HG02571 (cell line): ENCODE results near the gene GPN3.
"Not testable (repeated sequence)": the region's sequence is repeated elsewhere in the genome, so short reads cannot be mapped to it uniquely, and the experiment has no call there.

Experiments
- ATAC-seq: cut with Tn5 transposase; IDR thresholded peaks from one replicate; pipeline ENCODE4 v1.9.1; 2021; ENCODE audit warnings: mild to moderate bottlenecking, moderate library complexity; ENCODE audit not compliant: unreplicated experiment

GPN3 gene

GRCh38 chr12:110468214-110469048, at the start of gene GPN3, which contains the start of gene FAM216A:
Gene GPN3, minus strand, starts transcription at chr12:110468257. Its CDS starts 54 bp downstream, at chr12:110468203.
Gene FAM216A, plus strand, starts transcription at chr12:110468845. Its CDS starts 31 bp downstream, at chr12:110468876.
- ATAC-seq, result peak; percentile 77

- no peak for ATAC-seq
Measured at GRCh38 chr12:110516995-110517394, 48.9 kb upstream of the GPN3 start.

GRCh38 chr12:110514363-110514762, 46.3 kb upstream of the GPN3 start:
- ATAC-seq, result no peak

GRCh38 chr12:110513842-110514241, 45.8 kb upstream of the GPN3 start:
- ATAC-seq, result no peak

- ATAC-seq, result no peak
Measured at GRCh38 chr12:110508071-110508586, 40.1 kb upstream of the GPN3 start.

- no peak for ATAC-seq
Measured at GRCh38 chr12:110505332-110505731, 37.3 kb upstream of the GPN3 start.

- ATAC-seq, result no peak
Measured at GRCh38 chr12:110503432-110503831, 35.4 kb upstream of the GPN3 start.

- ATAC-seq, result peak; percentile 90
Measured at GRCh38 chr12:110501752-110502738, 34.0 kb upstream of the GPN3 start, which contains the start of the genes RAD9B and VPS29. Gene RAD9B, plus strand, starts transcription at chr12:110502331. Its CDS starts 7 bp downstream, at chr12:110502338. Gene VPS29, minus strand, starts transcription at chr12:110502111. Its CDS starts 60 bp downstream, at chr12:110502051.

GRCh38 chr12:110501399-110501751, 33.3 kb upstream of the GPN3 start:
- peak; percentile 28 for ATAC-seq

- ATAC-seq, result no peak
Measured at GRCh38 chr12:110498984-110499706, 31.1 kb upstream of the GPN3 start.

- ATAC-seq, result no peak
Measured at GRCh38 chr12:110475426-110475825, 7.4 kb upstream of the GPN3 start.

GRCh38 chr12:110467847-110468213, 227 bp downstream of the GPN3 start:
- no peak for ATAC-seq

GRCh38 chr12:110466791-110467190, 1.3 kb downstream of the GPN3 start:
- ATAC-seq, result no peak

- not testable (repeated sequence) for ATAC-seq
Measured at GRCh38 chr12:110465765-110466164, 2.3 kb downstream of the GPN3 start.

- ATAC-seq, result no peak
Measured at GRCh38 chr12:110465024-110465423, 3.0 kb downstream of the GPN3 start.

- not testable (repeated sequence) for ATAC-seq
Measured at GRCh38 chr12:110461189-110461588, 6.9 kb downstream of the GPN3 start.

GRCh38 chr12:110458756-110459155, 9.3 kb downstream of the GPN3 start:
- no peak for ATAC-seq

- no peak for ATAC-seq
Measured at GRCh38 chr12:110453569-110454296, 14.3 kb downstream of the GPN3 start.

GRCh38 chr12:110451263-110451662, 16.8 kb downstream of the GPN3 start:
- no peak for ATAC-seq
